ENCODE data around the gene PDCL2.

- TF ChIP-seq POLR2AphosphoS5 (IDR thresholded peaks at IDR 0.05) (no peak), CTCF (IDR thresholded peaks at IDR 0.05) (peak; percentile 42 to 67), POLR2A (IDR thresholded peaks at IDR 0.05) (peak in 1 of 2 donors; percentile 42)
These were observed 45.1 kb downstream of the PDCL2 start, which contains the start of gene CLOCK for GRCh38 chr4:55546756-55547465.

All from suprapubic skin (tissue), 4 donors.